B cell (primary cell): ENCODE results near the gene ARID1A. TPM values are rescaled to one million over a fixed set of nuclear protein-coding genes. Genes with fewer than 3 reads are reported as not detected.

Experiments
- ATAC-seq: fragments of 200-7000 bp; cut with Tn5 transposase; one replicate; pipeline ENCODE4 v1.10.0; 2021; ENCODE audit warnings: low read depth, mild to moderate bottlenecking, moderate number of reproducible peaks, moderate library complexity
- CTCF ChIA-PET: fragments of 350-600 bp; sonication (Branson Sonifier 250); formaldehyde crosslinking; loops from one replicate; lab custom pipeline; 2021; ENCODE audit warnings: antibody characterized with exemption, inconsistent platforms; lab: Charles Lee
- POLR2A ChIA-PET: fragments of 350-600 bp; sonication (Branson Sonifier 250); formaldehyde crosslinking; loops from one replicate; lab custom pipeline; 2021; ENCODE audit warnings: antibody characterized with exemption; lab: Charles Lee
- DNase-seq: peaks from one replicate; pipeline ENCODE4 v3.0.0; 2013
- H2AFZ ChIP-seq: 2 replicates; pipeline ENCODE4 v1.6.1; 2012; ENCODE audit warnings: mild to moderate bottlenecking, low read depth, low read length; ENCODE audit not compliant: insufficient read depth, poor library complexity, severe bottlenecking
- H3K27ac ChIP-seq, 2 donors: 1 replicate in 1 of 2; 2 replicates in 1 of 2; pipeline ENCODE4 v1.5.1; 2012 to 2013; ENCODE audit warnings: low read length in 2 of 2, mild to moderate bottlenecking in 2 of 2, moderate library complexity in 1 of 2
- H3K27me3 ChIP-seq, 4 experiments: fragments of 200-600 bp in 1 of 4; sonication (generic) in 1 of 4; replicated peaks in 1 of 4; 1 replicate in 2 of 4; 2 replicates in 2 of 4; pipeline versions ENCODE4 v1.6.1 to v1.7.0; 2013 to 2016; ENCODE audit warnings: low read length in 3 of 4, mild to moderate bottlenecking in 2 of 4, mixed read lengths in 1 of 4, moderate library complexity in 1 of 4; ENCODE audit not compliant: insufficient read depth in 4 of 4, control insufficient read depth in 3 of 4; ENCODE audit errors: control extremely low read depth in 1 of 4
- H3K36me3 ChIP-seq, 2 experiments: replicated peaks in 1 of 2; 1 replicate in 1 of 2; 2 replicates in 1 of 2; pipeline versions ENCODE4 v1.6.1 to v1.7.1; 2013; ENCODE audit warnings: low read length in 1 of 2; ENCODE audit not compliant: insufficient read depth in 2 of 2, control insufficient read depth in 1 of 2; ENCODE audit errors: control extremely low read depth in 1 of 2, extremely low read depth in 1 of 2
- H3K4me1 ChIP-seq, 2 donors: fragments of 200-600 bp in 1 of 2; sonication (generic) in 1 of 2; 1 replicate in 1 of 2; 2 replicates in 1 of 2; pipeline versions ENCODE4 v1.5.1 to v1.6.1; 2013 to 2017; ENCODE audit warnings: low read length in 2 of 2; ENCODE audit not compliant: control insufficient read depth in 2 of 2, insufficient read depth in 2 of 2
- H3K4me2 ChIP-seq: replicated peaks from 2 replicates; pipeline ENCODE3; 2012; ENCODE audit warnings: mild to moderate bottlenecking, low read depth, low read length; ENCODE audit not compliant: poor library complexity, severe bottlenecking
- H3K4me3 ChIP-seq, 5 experiments: fragments of 200-600 bp in 1 of 5; sonication (generic) in 1 of 5; 1 replicate in 3 of 5; 2 replicates in 2 of 5; pipeline versions ENCODE4 v1.5.1 to v1.7.0; 2011 to 2016; ENCODE audit warnings: low read length in 4 of 5, mild to moderate bottlenecking in 4 of 5, low read depth in 2 of 5, control low read depth in 1 of 5, moderate library complexity in 1 of 5; ENCODE audit not compliant: insufficient read depth in 1 of 5; ENCODE audit errors: control extremely low read depth in 1 of 5, extremely low read depth in 1 of 5
- H3K79me2 ChIP-seq: fragments of 200-600 bp; sonication (generic); one replicate; pipeline ENCODE4 v1.6.0; 2016; ENCODE audit warnings: low read length; ENCODE audit not compliant: control insufficient read depth, insufficient read depth
- H3K9ac ChIP-seq: fragments of 200-600 bp; sonication (generic); 2 replicates; pipeline ENCODE4 v1.6.1; 2017; ENCODE audit warnings: mild to moderate bottlenecking, low read length, moderate library complexity
- H3K9me3 ChIP-seq, 3 donors: one replicate each; pipeline versions ENCODE4 v1.6.1 to v1.7.1; 2013; ENCODE audit warnings: low read length in 2 of 3; ENCODE audit not compliant: control insufficient read depth in 2 of 3, insufficient read depth in 1 of 3; ENCODE audit errors: control extremely low read depth in 1 of 3
- H4K20me1 ChIP-seq: 2 replicates; pipeline ENCODE4 v1.6.0; 2012; ENCODE audit warnings: mild to moderate bottlenecking, low read length; ENCODE audit not compliant: insufficient read depth, control insufficient read depth, poor library complexity, severe bottlenecking
- H3K27ac Mint-ChIP-seq: one replicate; pipeline ENCODE4 v1.8.0; 2021; ENCODE audit warnings: mixed read lengths
- H3K27me3 Mint-ChIP-seq: one replicate; pipeline ENCODE4 v1.8.0; 2021; ENCODE audit warnings: mixed read lengths
- H3K4me1 Mint-ChIP-seq: one replicate; pipeline ENCODE4 v1.8.0; 2021; ENCODE audit warnings: mixed read lengths
- H3K4me3 Mint-ChIP-seq: one replicate; pipeline ENCODE4 v1.8.0; 2021; ENCODE audit warnings: mixed read lengths
- H3K9me3 Mint-ChIP-seq: one replicate; pipeline ENCODE4 v1.8.0; 2022; ENCODE audit warnings: mixed read lengths; ENCODE audit not compliant: insufficient read depth
- EZH2 ChIP-seq: IDR thresholded peaks from 2 replicates; pipeline ENCODE4 v1.6.1; 2012; ENCODE audit warnings: borderline replicate concordance, low read depth, mild to moderate bottlenecking, moderate library complexity, low read length; ENCODE audit not compliant: insufficient read depth, poor library complexity, severe bottlenecking
- WGBS: methylation state at CpG from one replicate; pipeline ENCODE4 v1.1.5; 2013; ENCODE audit warnings: missing lambda C conversion rate; ENCODE audit not compliant: insufficient coverage; 5-methylcytosine and 5-hydroxymethylcytosine counted together
- intact Hi-C: fragments of 100-400 bp; cut with micrococcal nuclease; formaldehyde crosslinking; loops from one replicate; pipeline ENCODE4 v1.10.0; 2022
- polyA plus RNA-seq: library from polyadenylated mRNA; depleted of rRNA; stranded (reverse); fragments of >200 nt; gene quantifications from 2 replicates; pipeline ENCODE4 v1.2.3, GENCODE V29; 2012
- total RNA-seq, 2 donors: library from RNA; stranded (reverse); fragments of 120-200 nt in 1 of 2; gene quantifications; 1 replicate in 1 of 2; 2 replicates in 1 of 2; pipeline versions ENCODE4 v1.2.3 to v1.2.4, GENCODE V29; 2013 to 2022
- TF ChIP-seq, protein P1 (sequence below): fragments of 200-600 bp; IDR thresholded peaks from one replicate; pipeline ENCODE4 v1.8.0; 2022; ENCODE audit warnings: antibody characterized with exemption, mild to moderate bottlenecking

Gene ARID1A
- total and polyA plus RNA-seq, 2 donors (not counting 1 experiment from before 2014, with no cell fraction given), result 80.7 to 150 TPM

DNA sequence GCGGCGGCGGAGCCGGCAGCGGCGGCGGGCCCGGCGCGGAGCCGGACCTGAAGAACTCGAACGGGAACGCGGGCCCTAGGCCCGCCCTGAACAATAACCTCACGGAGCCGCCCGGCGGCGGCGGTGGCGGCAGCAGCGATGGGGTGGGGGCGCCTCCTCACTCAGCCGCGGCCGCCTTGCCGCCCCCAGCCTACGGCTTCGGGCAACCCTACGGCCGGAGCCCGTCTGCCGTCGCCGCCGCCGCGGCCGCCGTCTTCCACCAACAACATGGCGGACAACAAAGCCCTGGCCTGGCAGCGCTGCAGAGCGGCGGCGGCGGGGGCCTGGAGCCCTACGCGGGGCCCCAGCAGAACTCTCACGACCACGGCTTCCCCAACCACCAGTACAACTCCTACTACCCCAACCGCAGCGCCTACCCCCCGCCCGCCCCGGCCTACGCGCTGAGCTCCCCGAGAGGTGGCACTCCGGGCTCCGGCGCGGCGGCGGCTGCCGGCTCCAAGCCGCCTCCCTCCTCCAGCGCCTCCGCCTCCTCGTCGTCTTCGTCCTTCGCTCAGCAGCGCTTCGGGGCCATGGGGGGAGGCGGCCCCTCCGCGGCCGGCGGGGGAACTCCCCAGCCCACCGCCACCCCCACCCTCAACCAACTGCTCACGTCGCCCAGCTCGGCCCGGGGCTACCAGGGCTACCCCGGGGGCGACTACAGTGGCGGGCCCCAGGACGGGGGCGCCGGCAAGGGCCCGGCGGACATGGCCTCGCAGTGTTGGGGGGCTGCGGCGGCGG lies 1.0 kb downstream of the ARID1A start:
- H3K27ac Mint-ChIP-seq, result peak overlapping the region; percentile 83
- no peak for TF ChIP-seq EZH2
- TF ChIP-seq, protein P1, sequence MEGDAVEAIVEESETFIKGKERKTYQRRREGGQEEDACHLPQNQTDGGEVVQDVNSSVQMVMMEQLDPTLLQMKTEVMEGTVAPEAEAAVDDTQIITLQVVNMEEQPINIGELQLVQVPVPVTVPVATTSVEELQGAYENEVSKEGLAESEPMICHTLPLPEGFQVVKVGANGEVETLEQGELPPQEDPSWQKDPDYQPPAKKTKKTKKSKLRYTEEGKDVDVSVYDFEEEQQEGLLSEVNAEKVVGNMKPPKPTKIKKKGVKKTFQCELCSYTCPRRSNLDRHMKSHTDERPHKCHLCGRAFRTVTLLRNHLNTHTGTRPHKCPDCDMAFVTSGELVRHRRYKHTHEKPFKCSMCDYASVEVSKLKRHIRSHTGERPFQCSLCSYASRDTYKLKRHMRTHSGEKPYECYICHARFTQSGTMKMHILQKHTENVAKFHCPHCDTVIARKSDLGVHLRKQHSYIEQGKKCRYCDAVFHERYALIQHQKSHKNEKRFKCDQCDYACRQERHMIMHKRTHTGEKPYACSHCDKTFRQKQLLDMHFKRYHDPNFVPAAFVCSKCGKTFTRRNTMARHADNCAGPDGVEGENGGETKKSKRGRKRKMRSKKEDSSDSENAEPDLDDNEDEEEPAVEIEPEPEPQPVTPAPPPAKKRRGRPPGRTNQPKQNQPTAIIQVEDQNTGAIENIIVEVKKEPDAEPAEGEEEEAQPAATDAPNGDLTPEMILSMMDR, result no peak
- ChIA-PET CTCF (interaction anchor here (1.0 to 7.8 kb wide), 9 partner anchors 19 to 158 kb away, joined by 4 to 91 read pairs (median 6); partner anchors contain the start of gene PIGV), POLR2A (interaction anchor here (0.5 to 3.9 kb wide), 14 partner anchors 9 to 206 kb away, joined by 3 to 28 read pairs (median 5); partner anchors contain the start of gene PIGV)
- Histone ChIP-seq H3K79me2 (peaks cover 54% of the 10 kb centered on the region), H3K27ac (peak overlapping the region; percentile 21 to 93), H3K4me1 (peaks cover 59 to 61% of the 10 kb centered on the region in 2 donors), H4K20me1 (peaks cover 22% of the 10 kb centered on the region), H3K36me3 (peaks cover 2 to 5% of the 10 kb centered on the region in 2 experiments), H3K9me3 (no peaks in the 10 kb centered on the region), H3K4me2 (peak overlapping the region; percentile 93), H3K27me3 (no peaks in the 10 kb centered on the region), H3K4me3 (peak overlapping the region in 4 of 5 experiments; percentile 72 to 84 (median 77)), H3K9ac (peak overlapping the region; percentile 82), H2AFZ (peak overlapping the region; percentile 69)
- peak; percentile 7 for ATAC-seq
- no peaks in the 10 kb centered on the region for H3K9me3 Mint-ChIP-seq
- H3K27me3 Mint-ChIP-seq, result no peaks in the 10 kb centered on the region
- intact Hi-C loops, result loop anchor here (1.0 to 10.0 kb wide), 4 partner anchors 47 to 192 kb away; partner anchors contain the start of gene PIGV
- WGBS, result under 1% methylated on average over 98 of the region's 98 CpGs
- peaks cover 29% of the 10 kb centered on the region for H3K4me1 Mint-ChIP-seq
- peak; percentile 82 for DNase-seq
- H3K4me3 Mint-ChIP-seq, result peak overlapping the region; percentile 82
